HG03139 (cell line): ENCODE measurements around the gene VENTX.

ENCODE experiments used
- ATAC-seq: cut with Tn5 transposase; IDR thresholded peaks from one replicate; pipeline ENCODE4 v1.9.1; 2021; ENCODE audit not compliant: unreplicated experiment

The VENTX gene

GRCh38 chr10:133270773-133271297 is 33.2 kb downstream of the VENTX start:
- ATAC-seq = no peak

- ATAC-seq = no peak
These were observed 34.1 kb downstream of the VENTX start for GRCh38 chr10:133271521-133272300.

- no peak for ATAC-seq
These were observed 34.8 kb downstream of the VENTX start for GRCh38 chr10:133272301-133272963.

GRCh38 chr10:133272964-133273420 is 35.3 kb downstream of the VENTX start:
- ATAC-seq = no peak

GRCh38 chr10:133273534-133274143 is 36.0 kb downstream of the VENTX start:
- no peak for ATAC-seq

GRCh38 chr10:133274751-133275683 is 37.4 kb downstream of the VENTX start:
- ATAC-seq = peak; percentile 38

GRCh38 chr10:133275684-133276092 is 38.0 kb downstream of the VENTX start:
- ATAC-seq = peak; percentile 31

GRCh38 chr10:133276100-133276434 is 38.4 kb downstream of the VENTX start:
- ATAC-seq = no peak

GRCh38 chr10:133276435-133277201 is 39.0 kb downstream of the VENTX start, which contains the start of gene ADAM8:
ADAM8 (minus strand) TSS chr10:133276868; CDS start chr10:133276817, 51 bp downstream.
- peak; percentile 37 for ATAC-seq

- no peak for ATAC-seq
These were observed 39.8 kb downstream of the VENTX start for GRCh38 chr10:133277277-133277992.

GRCh38 chr10:133277993-133278576 is 40.4 kb downstream of the VENTX start:
- ATAC-seq = no peak

GRCh38 chr10:133278577-133279265 is 41.1 kb downstream of the VENTX start:
- peak; percentile 45 for ATAC-seq

GRCh38 chr10:133279326-133280226 is 41.9 kb downstream of the VENTX start:
- ATAC-seq = no peak

- ATAC-seq = no peak
These were observed 42.9 kb downstream of the VENTX start for GRCh38 chr10:133280391-133281059.

- no peak for ATAC-seq
These were observed 43.4 kb downstream of the VENTX start for GRCh38 chr10:133281084-133281483.

- no peak for ATAC-seq
These were observed 44.1 kb downstream of the VENTX start for GRCh38 chr10:133281628-133282372.
